Measurements from ENCODE around the gene SAT1. TPM values are rescaled to one million over a fixed set of nuclear protein-coding genes. Genes with fewer than 3 reads are reported as not detected.

Gene SAT1
- total RNA-seq, 1 experiment from 2014 or later, result 55.2 TPM

DNA sequence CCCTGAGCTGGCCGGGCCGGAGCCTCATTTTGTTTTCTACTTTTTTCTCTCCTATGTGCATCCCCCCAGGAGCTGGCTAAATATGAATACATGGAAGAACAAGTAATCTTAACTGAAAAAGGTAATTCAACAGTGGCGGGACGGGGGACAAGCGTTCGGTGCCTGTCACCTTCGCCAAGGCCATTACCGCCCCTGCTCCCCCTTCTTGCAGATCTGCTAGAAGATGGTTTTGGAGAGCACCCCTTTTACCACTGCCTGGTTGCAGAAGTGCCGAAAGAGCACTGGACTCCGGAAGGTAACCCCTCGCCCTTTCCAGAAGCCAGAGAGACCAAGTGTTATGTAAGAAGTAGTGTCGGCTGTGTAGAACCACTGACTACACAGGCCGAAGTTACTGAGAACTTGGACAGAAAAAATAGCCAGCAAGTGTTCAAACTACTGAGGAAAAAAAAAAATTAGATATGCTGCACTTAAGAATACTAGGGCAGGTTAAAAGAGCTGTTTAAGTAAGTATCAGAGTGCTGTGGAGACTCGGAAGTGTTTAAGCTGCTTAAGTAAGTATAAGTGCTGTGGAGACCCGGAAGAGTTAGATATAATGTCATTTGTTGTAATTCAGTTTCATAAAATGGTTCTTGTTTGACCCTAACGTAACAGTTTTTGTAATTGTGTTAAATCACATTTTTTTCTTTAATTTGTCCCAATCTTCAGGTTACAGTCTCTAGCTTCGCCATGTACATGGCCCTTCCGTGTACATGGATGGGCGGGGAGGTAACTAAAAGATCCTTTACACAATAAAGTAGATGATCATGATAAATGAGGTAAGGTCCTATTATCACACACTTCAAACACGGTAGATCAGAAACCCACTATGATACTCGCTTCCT lies 856 bp downstream of the SAT1 start:
- H3K9ac ChIP-seq (ENCODE audit: extremely low read depth, insufficient read length, low read length), result peak overlapping the region; percentile 36
- H3K23me2 ChIP-seq (ENCODE audit: insufficient read length, low read depth, low read length, poor library complexity, severe bottlenecking), result peaks cover 3% of the 10 kb centered on the region
- no peaks in the 10 kb centered on the region for H3K27me3 ChIP-seq (ENCODE audit: insufficient read depth, low read length)
- no peaks in the 10 kb centered on the region for H3K9me3 ChIP-seq (ENCODE audit: control insufficient read depth, low read depth, low read length)
- peak overlapping the region; percentile 97 to 98 for H3K4me3 Mint-ChIP-seq
- TF ChIP-seq, protein P1, sequence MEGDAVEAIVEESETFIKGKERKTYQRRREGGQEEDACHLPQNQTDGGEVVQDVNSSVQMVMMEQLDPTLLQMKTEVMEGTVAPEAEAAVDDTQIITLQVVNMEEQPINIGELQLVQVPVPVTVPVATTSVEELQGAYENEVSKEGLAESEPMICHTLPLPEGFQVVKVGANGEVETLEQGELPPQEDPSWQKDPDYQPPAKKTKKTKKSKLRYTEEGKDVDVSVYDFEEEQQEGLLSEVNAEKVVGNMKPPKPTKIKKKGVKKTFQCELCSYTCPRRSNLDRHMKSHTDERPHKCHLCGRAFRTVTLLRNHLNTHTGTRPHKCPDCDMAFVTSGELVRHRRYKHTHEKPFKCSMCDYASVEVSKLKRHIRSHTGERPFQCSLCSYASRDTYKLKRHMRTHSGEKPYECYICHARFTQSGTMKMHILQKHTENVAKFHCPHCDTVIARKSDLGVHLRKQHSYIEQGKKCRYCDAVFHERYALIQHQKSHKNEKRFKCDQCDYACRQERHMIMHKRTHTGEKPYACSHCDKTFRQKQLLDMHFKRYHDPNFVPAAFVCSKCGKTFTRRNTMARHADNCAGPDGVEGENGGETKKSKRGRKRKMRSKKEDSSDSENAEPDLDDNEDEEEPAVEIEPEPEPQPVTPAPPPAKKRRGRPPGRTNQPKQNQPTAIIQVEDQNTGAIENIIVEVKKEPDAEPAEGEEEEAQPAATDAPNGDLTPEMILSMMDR (conservative IDR thresholded peaks at IDR 0.05), result no peak
- peak overlapping the region; percentile 96 for H3K4me2 ChIP-seq (ENCODE audit: insufficient read depth, insufficient read length, low read length)
- peaks cover 8 to 24% (median 24%) of the 10 kb centered on the region in 3 experiments; a peak in 6 of 7 replicates for H3K36me3 Mint-ChIP-seq (ENCODE audit: insufficient read depth in 1 of 3, low read depth in 3 of 3)
- no peaks in the 10 kb centered on the region for H3K79me2 ChIP-seq (ENCODE audit: insufficient read depth, low read length)
- H3K4ac ChIP-seq (ENCODE audit: low read depth, low read length), result no peak overlapping the region
- no peak overlapping the region for H2BK120ac ChIP-seq (ENCODE audit: low read depth, low read length, poor library complexity, severe bottlenecking)
- no peak overlapping the region for H2BK5ac ChIP-seq (ENCODE audit: insufficient read length, low read length)
- H3K14ac ChIP-seq (ENCODE audit: insufficient read depth, low read length), result no peak overlapping the region
- H3K9me3 Mint-ChIP-seq, result no peaks in the 10 kb centered on the region
- H4K91ac ChIP-seq (ENCODE audit: insufficient read length, low read depth, low read length), result no peak overlapping the region
- DNase-seq, result no peak
- no peak overlapping the region for H3K18ac ChIP-seq (ENCODE audit: insufficient read length, low read depth, low read length)
- no peak overlapping the region for H3K56ac ChIP-seq (ENCODE audit: insufficient read length, low read depth, low read length)
- H3T11ph ChIP-seq (ENCODE audit: low read length), result no peak overlapping the region
- no peaks in the 10 kb centered on the region for H4K20me1 ChIP-seq (ENCODE audit: control insufficient read depth, insufficient read depth, insufficient read length)
- peaks cover 24 to 26% of the 10 kb centered on the region in 2 experiments for H3K4me1 Mint-ChIP-seq
- H3K4me1 ChIP-seq (ENCODE audit: insufficient read depth, low read length), result no peaks in the 10 kb centered on the region
- no peak overlapping the region for H3K23ac ChIP-seq (ENCODE audit: insufficient read length, low read depth, low read length)
- H3K27ac Mint-ChIP-seq, result peak overlapping the region in 2 of 3 experiments; percentile 81 to 93; a peak in 4 of 7 replicates
- H2BK12ac ChIP-seq (ENCODE audit: insufficient read length, low read depth, low read length), result no peak overlapping the region
- no peak overlapping the region for H2AFZ ChIP-seq (ENCODE audit: low read length)
- no peaks in the 10 kb centered on the region for H3K79me1 ChIP-seq (ENCODE audit: insufficient read depth, low read depth, low read length, poor library complexity, severe bottlenecking)
- no peak overlapping the region for H4K8ac ChIP-seq (replicated peaks; ENCODE audit: insufficient read length, low read depth, low read length)
- H3K27ac ChIP-seq (ENCODE audit: insufficient read length, low read depth, low read length), result no peak overlapping the region
- H3K27me3 Mint-ChIP-seq (ENCODE audit: low read depth), result no peaks in the 10 kb centered on the region
- H4K5ac ChIP-seq (ENCODE audit: insufficient read length, low read depth, low read length), result no peak overlapping the region
- no peak overlapping the region for H2BK15ac ChIP-seq (ENCODE audit: low read depth, low read length)
- no CpG with 5 or more reads among the region's 21 CpGs for WGBS (ENCODE audit: extremely low coverage, insufficient read length, low lambda C conversion rate)
- no peak overlapping the region for H2AK5ac ChIP-seq (ENCODE audit: insufficient read length, low read length)
- H2BK20ac ChIP-seq (ENCODE audit: low read depth, low read length, poor library complexity, severe bottlenecking), result no peak overlapping the region

All from H9 (cell line).